ENCODE data around the gene IGSF23.
"Not testable (repeated sequence)": the region's sequence is repeated elsewhere in the genome, so short reads cannot be mapped to it uniquely, and the experiment has no call there.

IGSF23 gene

DNA sequence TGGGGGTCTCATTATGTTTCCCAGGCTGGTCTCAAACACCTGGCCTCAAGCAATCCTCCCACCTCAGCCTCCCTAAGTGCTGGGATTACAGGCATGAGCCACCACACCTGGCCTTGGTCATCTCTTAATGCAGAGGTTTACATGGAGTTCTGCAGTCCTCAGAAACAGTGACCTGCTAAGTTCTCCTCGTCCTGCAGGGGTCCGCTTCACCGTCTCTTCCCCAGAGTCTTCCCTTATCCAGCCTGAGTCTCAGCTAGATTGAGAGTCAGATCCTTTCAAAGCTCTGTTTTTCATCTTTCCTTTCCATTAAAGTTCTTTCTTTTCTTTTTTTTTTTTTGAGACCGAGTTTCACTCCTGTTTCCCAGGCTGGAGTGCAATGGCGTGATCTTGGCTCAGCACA is 2.9 kb upstream of the IGSF23 start:
- peak; percentile 54 for TF ChIP-seq CTCF (IDR thresholded peaks at IDR 0.05; ENCODE audit: low read length, missing control alignments)
- H3K4me3 ChIP-seq (replicated peaks; ENCODE audit: low read depth, low read length), result not testable (repeated sequence)
- DNase-seq (ENCODE audit: low read depth), result peak; percentile 46

DNA sequence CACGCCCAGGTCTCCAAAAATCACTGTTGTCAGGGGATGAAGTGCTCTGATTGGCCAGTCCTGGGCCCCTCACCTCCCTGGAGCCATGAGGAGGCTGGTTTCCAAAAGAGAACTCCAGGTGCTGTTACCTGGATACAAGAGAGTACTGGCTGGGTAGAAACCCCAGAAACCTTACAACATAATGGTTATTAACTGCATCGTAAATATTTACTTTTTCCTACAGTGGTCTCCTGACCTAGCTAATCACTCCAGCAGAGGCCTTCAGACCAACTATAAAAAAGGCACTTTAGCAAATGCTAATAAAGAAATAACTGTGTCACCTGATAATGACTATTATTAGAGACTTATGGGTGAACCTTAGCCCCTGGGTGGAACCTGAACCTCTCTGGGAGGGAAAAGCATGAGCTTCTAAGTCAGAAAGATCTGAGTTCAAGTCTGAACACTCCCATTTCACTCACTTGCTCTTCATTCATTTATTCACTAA is 1.5 kb upstream of the IGSF23 start:
- no peak for DNase-seq (ENCODE audit: low read depth)
- H3K4me3 ChIP-seq (replicated peaks; ENCODE audit: low read depth, low read length), result no peak overlapping the region
- TF ChIP-seq CTCF (IDR thresholded peaks at IDR 0.05; ENCODE audit: low read length, missing control alignments), result no peak

GRCh38 chr19:44614313-44614712 is 950 bp downstream of the IGSF23 start:
- no peak for TF ChIP-seq CTCF (IDR thresholded peaks at IDR 0.05; ENCODE audit: low read length, missing control alignments)
- H3K4me3 ChIP-seq (replicated peaks; ENCODE audit: low read depth, low read length), result no peak overlapping the region
- DNase-seq (ENCODE audit: low read depth), result no peak

GRCh38 chr19:44615863-44616247 is 2.5 kb downstream of the IGSF23 start:
- H3K4me3 ChIP-seq (replicated peaks; ENCODE audit: low read depth, low read length), result no peak overlapping the region

DNA sequence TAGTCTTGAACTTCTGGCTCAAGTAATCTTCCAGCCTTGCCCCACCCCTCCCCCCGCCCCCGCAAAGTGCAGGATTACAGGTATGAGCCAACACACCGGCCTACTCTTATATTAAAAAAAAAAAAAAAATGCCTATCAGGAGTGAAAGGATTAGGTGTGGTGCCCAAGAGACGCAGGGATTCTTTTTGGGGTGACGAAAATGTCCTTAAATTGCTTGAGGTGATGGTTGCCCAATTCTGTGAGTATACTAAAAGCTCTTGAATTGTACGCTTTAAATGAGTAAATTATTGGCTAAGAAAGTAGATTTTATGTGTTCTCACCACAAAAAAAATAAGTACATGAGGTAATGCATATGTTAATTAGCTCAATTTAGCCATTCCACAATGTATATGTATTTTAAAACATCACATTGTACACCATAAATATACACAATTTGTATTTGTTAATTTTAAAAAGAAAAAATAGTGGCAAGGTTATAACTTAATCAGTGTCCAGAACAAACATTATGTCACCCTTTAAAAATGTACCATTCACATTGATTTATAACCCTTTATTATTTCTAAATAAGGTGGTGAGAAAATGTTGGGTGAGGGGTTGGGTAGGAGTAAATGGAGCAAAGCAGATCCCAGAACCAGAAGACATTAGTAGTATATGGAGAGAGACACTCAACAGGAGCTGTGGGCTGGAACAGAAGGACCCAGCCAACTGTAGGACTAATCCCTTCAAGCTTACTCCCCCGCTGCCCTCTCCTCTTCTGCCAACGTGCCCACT is 3.9 kb downstream of the IGSF23 start:
- no peak for DNase-seq (ENCODE audit: low read depth)
- no peak for TF ChIP-seq CTCF (IDR thresholded peaks at IDR 0.05; ENCODE audit: low read length, missing control alignments)
- no peak overlapping the region for H3K4me3 ChIP-seq (replicated peaks; ENCODE audit: low read depth, low read length)

More at GRCh38 chr19:44615863-44616247, 2.5 kb downstream of the IGSF23 start:
- DNase-seq (ENCODE audit: low read depth), result no peak
- TF ChIP-seq CTCF (IDR thresholded peaks at IDR 0.05; ENCODE audit: low read length, missing control alignments), result no peak

DNA sequence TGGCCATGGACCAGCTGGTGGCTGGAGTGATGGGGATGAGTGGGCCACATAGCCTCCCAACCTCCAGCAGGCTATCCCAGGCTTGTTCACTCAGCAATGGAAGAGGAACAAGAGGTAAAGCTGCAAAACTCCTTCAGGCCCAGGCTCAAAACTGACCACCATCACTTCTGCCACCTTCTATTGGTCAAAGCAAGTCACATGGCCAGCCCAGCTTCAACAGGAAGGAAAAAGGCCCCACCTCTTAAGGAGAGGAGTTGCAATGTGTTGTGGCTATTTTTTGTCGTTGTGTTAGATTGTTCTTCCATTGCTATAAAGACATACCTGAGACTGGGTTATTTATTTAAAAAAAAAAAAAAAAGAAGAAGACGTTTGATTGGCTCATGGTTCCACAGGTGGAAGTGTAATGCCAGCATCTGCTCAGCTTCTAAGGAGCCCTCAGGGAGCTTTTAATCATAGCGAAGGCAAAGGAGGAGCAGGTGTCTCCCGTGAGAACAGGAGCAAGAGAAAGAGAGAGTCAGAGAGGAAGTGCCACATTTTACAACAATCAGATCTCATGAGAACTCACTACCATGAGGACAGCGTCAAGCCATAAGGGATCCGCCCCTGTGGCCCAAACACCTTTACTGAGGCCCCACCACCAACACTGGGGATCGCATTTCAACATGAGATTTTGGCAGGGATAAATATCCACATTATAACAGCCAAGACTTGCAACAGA is 5.4 kb downstream of the IGSF23 start:
- no peak for DNase-seq (ENCODE audit: low read depth)
- TF ChIP-seq CTCF (IDR thresholded peaks at IDR 0.05; ENCODE audit: low read length, missing control alignments), result no peak
- H3K4me3 ChIP-seq (replicated peaks; ENCODE audit: low read depth, low read length), result no peak overlapping the region

All from fibroblast of pulmonary artery (primary cell).